HEK293 (cell line): ENCODE measurements around the gene TMEM19.
A peak's percentile ranks its signal among the peaks of the same experiment; 100 is the strongest.
"Not testable (repeated sequence)": the region's sequence is repeated elsewhere in the genome, so short reads cannot be mapped to it uniquely, and the experiment has no call there.

Experiments used
- CTCF ChIA-PET: fragments of 350-600 bp; formaldehyde crosslinking; extraction: SDS; loops from one replicate; lab custom pipeline; 2021; ENCODE audit warnings: antibody characterized with exemption; lab: Yijun Ruan, JAX
- POLR2A ChIA-PET: fragments of 300-600 bp; formaldehyde crosslinking; extraction: SDS; loops from one replicate; lab custom pipeline; 2020; ENCODE audit warnings: antibody characterized with exemption, inconsistent platforms; lab: Yijun Ruan, JAX
- H3K27ac ChIP-seq: fragments of 200-500 bp; sonication (Bioruptor generic); 2 replicates; pipeline ENCODE4 v1.5.1; 2014; ENCODE audit warnings: low read depth, low read length, control low read depth, inconsistent platforms; ENCODE audit errors: extremely low read depth
- H3K36me3 ChIP-seq, 2 experiments: fragments of 200-500 bp in 1 of 2; sonication (Bioruptor generic) in 1 of 2; 1 replicate in 1 of 2; 2 replicates in 1 of 2; pipeline ENCODE4 v1.5.1; 2014 to 2017; ENCODE audit warnings: inconsistent platforms in 2 of 2, low read length in 2 of 2; ENCODE audit not compliant: control insufficient read depth in 2 of 2, insufficient read depth in 1 of 2
- H3K4me1 ChIP-seq: fragments of 200-500 bp; sonication (Bioruptor generic); 2 replicates; pipeline ENCODE4 v1.5.1; 2014; ENCODE audit warnings: mild to moderate bottlenecking, low read length, inconsistent platforms; ENCODE audit not compliant: control insufficient read depth, insufficient read depth
- H3K4me3 ChIP-seq: 2 replicates; pipeline ENCODE4 v1.5.1; 2011; ENCODE audit warnings: low read depth, mild to moderate bottlenecking, control low read depth, low read length, moderate library complexity
- H3K9me3 ChIP-seq: fragments of 200-500 bp; sonication (Bioruptor generic); 2 replicates; pipeline ENCODE4 v1.5.1; 2014; ENCODE audit warnings: low read depth, low read length, inconsistent platforms; ENCODE audit not compliant: control insufficient read depth, insufficient read depth
- EGR2 ChIP-seq: fragments of 450-650 bp; formaldehyde crosslinking; IDR thresholded peaks from 2 replicates; pipeline ENCODE4 v1.5.1; 2016; ENCODE audit warnings: low read depth, missing biosample characterization, missing genetic modification characterization
- MYNN ChIP-seq: fragments of 450-650 bp; formaldehyde crosslinking; IDR thresholded peaks from 2 replicates; pipeline ENCODE4 v1.5.1; 2016; ENCODE audit warnings: missing biosample characterization, missing genetic modification characterization, borderline replicate concordance
- MZF1 ChIP-seq: fragments of 450-650 bp; formaldehyde crosslinking; IDR thresholded peaks from 2 replicates; pipeline ENCODE4 v1.5.1; 2017; ENCODE audit warnings: missing biosample characterization, missing genetic modification characterization, borderline replicate concordance
- REPIN1 ChIP-seq: fragments of 450-650 bp; formaldehyde crosslinking; IDR thresholded peaks from 2 replicates; pipeline ENCODE4 v1.5.1; 2017; ENCODE audit warnings: missing biosample characterization, missing genetic modification characterization, low read depth
- REST ChIP-seq: fragments of 450-650 bp; formaldehyde crosslinking; IDR thresholded peaks from 2 replicates; pipeline ENCODE4 v1.5.1; 2016; ENCODE audit warnings: missing biosample characterization, missing genetic modification characterization
- SETDB1 ChIP-seq: IDR thresholded peaks from one replicate; pipeline ENCODE4 v1.6.1; 2017; ENCODE audit warnings: mild to moderate bottlenecking, low read length, moderate library complexity, mixed read lengths; ENCODE audit not compliant: insufficient read length
- ZBTB10 ChIP-seq: fragments of 450-650 bp; formaldehyde crosslinking; IDR thresholded peaks from 2 replicates; pipeline ENCODE4 v1.5.1; 2016; ENCODE audit warnings: missing biosample characterization, missing genetic modification characterization
- ZFHX2 ChIP-seq: fragments of 450-650 bp; formaldehyde crosslinking; conservative IDR thresholded peaks from 2 replicates; pipeline ENCODE4 v1.5.1; 2016; ENCODE audit warnings: missing biosample characterization, missing genetic modification characterization
- ZFP37 ChIP-seq: fragments of 450-650 bp; formaldehyde crosslinking; IDR thresholded peaks from 2 replicates; pipeline ENCODE4 v1.5.1; 2016; ENCODE audit warnings: missing biosample characterization, missing genetic modification characterization
- ZFP41 ChIP-seq: fragments of 450-650 bp; formaldehyde crosslinking; IDR thresholded peaks from 2 replicates; pipeline ENCODE4 v1.5.1; 2016; ENCODE audit warnings: missing biosample characterization, missing genetic modification characterization, borderline replicate concordance
- ZFP69B ChIP-seq: fragments of 450-650 bp; formaldehyde crosslinking; IDR thresholded peaks from 2 replicates; pipeline ENCODE4 v1.5.1; 2016; ENCODE audit warnings: missing biosample characterization, missing genetic modification characterization
- ZIC2 ChIP-seq: fragments of 450-650 bp; formaldehyde crosslinking; IDR thresholded peaks from 2 replicates; pipeline ENCODE4 v1.5.1; 2016; ENCODE audit warnings: missing biosample characterization, missing genetic modification characterization
- ZNF121 ChIP-seq: fragments of 450-650 bp; formaldehyde crosslinking; IDR thresholded peaks from 2 replicates; pipeline ENCODE4 v1.5.1; 2016; ENCODE audit warnings: missing biosample characterization, missing genetic modification characterization
- ZNF132 ChIP-seq: fragments of 450-650 bp; formaldehyde crosslinking; IDR thresholded peaks from 2 replicates; pipeline ENCODE4 v1.5.1; 2017; ENCODE audit warnings: missing biosample characterization, missing genetic modification characterization, borderline replicate concordance
- ZNF19 ChIP-seq: fragments of 450-650 bp; formaldehyde crosslinking; IDR thresholded peaks from 2 replicates; pipeline ENCODE4; 2016; ENCODE audit warnings: missing biosample characterization, missing genetic modification characterization, low read depth
- ZNF423 ChIP-seq: fragments of 450-650 bp; formaldehyde crosslinking; IDR thresholded peaks from 2 replicates; pipeline ENCODE4 v1.5.1; 2016; ENCODE audit warnings: missing biosample characterization, missing genetic modification characterization
- ZNF530 ChIP-seq: fragments of 450-650 bp; formaldehyde crosslinking; IDR thresholded peaks from 2 replicates; pipeline ENCODE4 v1.5.1; 2016; ENCODE audit warnings: low read depth, missing biosample characterization, missing genetic modification characterization
- ZNF610 ChIP-seq: fragments of 450-650 bp; formaldehyde crosslinking; IDR thresholded peaks from 2 replicates; pipeline ENCODE4 v1.5.1; 2016; ENCODE audit warnings: missing biosample characterization, missing genetic modification characterization, borderline replicate concordance
- ZNF623 ChIP-seq: fragments of 450-650 bp; formaldehyde crosslinking; IDR thresholded peaks from 2 replicates; pipeline ENCODE4 v1.5.1; 2016; ENCODE audit warnings: missing biosample characterization, missing genetic modification characterization
- TF ChIP-seq, protein P1 (sequence below): fragments of 450-650 bp; formaldehyde crosslinking; IDR thresholded peaks from 2 replicates; pipeline ENCODE4 v1.5.1; 2016; ENCODE audit warnings: missing biosample characterization, missing genetic modification characterization
- TF ChIP-seq, protein P2 (sequence below): fragments of 450-650 bp; formaldehyde crosslinking; IDR thresholded peaks from 2 replicates; pipeline ENCODE4 v1.5.1; 2017; ENCODE audit warnings: missing biosample characterization, missing genetic modification characterization

Gene TMEM19

GRCh38 chr12:71685312-71685906 lies 473 bp upstream of the TMEM19 start (continued):
- TF ChIP-seq REST (0 out of 2 replicates have a peak, but pooled peaks have one; percentile 23), ZBTB10 (0 out of 2 replicates have a peak, but pooled peaks have one; percentile 4)

DNA sequence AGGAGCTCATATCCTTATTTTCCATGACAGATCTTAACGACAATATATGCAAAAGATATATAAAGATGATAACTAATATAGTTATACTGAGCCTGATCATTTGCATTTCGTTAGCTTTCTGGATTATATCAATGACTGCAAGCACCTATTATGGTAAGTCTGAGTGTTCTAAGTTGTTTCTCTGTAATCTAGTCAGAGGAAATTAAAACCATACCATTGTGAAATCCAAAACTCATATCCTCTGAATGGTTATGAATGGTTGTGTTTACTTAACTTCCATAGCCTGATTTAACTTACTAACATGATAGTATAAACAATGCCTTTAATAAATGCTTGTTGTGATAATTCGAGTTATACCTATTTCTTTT lies 760 bp downstream of the TMEM19 start:
- CTCF ChIA-PET, result interaction anchor here (1.0 to 4.1 kb wide), 5 partner anchors 9 to 159 kb away, joined by 3 to 17 read pairs (median 5); no protein-coding TSS in a partner anchor
- no peak for TF ChIP-seq ZNF19 (tag by site-specific recombination)
- no peak for TF ChIP-seq ZFHX2
- no peak for TF ChIP-seq ZNF610 (tag by site-specific recombination)
- TF ChIP-seq MZF1 (tag by site-specific recombination), result no peak
- no peak for TF ChIP-seq SETDB1
- TF ChIP-seq ZNF623, result no peak
- TF ChIP-seq ZNF132 (tag by site-specific recombination), result no peak
- no peak for TF ChIP-seq ZNF423 (tag by site-specific recombination)
- TF ChIP-seq ZFP41 (tag by site-specific recombination), result no peak
- TF ChIP-seq ZIC2 (tag by site-specific recombination), result no peak
- no peak for TF ChIP-seq ZNF530
- TF ChIP-seq, protein P1, sequence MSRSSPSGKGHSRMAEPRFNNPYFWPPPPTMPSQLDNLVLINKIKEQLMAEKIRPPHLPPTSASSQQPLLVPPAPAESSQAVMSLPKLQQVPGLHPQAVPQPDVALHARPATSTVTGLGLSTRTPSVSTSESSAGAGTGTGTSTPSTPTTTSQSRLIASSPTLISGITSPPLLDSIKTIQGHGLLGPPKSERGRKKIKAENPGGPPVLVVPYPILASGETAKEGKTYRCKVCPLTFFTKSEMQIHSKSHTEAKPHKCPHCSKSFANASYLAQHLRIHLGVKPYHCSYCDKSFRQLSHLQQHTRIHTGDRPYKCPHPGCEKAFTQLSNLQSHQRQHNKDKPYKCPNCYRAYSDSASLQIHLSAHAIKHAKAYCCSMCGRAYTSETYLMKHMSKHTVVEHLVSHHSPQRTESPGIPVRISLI (tag by site-specific recombination), result no peak
- no peak for TF ChIP-seq ZFP69B (tag by site-specific recombination)
- TF ChIP-seq, protein P2, sequence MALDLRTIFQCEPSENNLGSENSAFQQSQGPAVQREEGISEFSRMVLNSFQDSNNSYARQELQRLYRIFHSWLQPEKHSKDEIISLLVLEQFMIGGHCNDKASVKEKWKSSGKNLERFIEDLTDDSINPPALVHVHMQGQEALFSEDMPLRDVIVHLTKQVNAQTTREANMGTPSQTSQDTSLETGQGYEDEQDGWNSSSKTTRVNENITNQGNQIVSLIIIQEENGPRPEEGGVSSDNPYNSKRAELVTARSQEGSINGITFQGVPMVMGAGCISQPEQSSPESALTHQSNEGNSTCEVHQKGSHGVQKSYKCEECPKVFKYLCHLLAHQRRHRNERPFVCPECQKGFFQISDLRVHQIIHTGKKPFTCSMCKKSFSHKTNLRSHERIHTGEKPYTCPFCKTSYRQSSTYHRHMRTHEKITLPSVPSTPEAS (tag by site-specific recombination), result no peak
- no peak for TF ChIP-seq REPIN1 (tag by site-specific recombination)
- no peak for TF ChIP-seq MYNN (tag by site-specific recombination)
- no peak for TF ChIP-seq ZNF121
- no peak for TF ChIP-seq EGR2 (tag by site-specific recombination)
- no peak for TF ChIP-seq ZFP37 (tag by site-specific recombination)
- Histone ChIP-seq H3K4me3 (peak overlapping the region; percentile 97), H3K27ac (peak overlapping the region; percentile 83; the same call in 1 of the 2 replicates), H3K36me3 (peaks cover 2 to 5% of the 10 kb centered on the region in 2 experiments; a peak in 2 of 3 replicates), H3K9me3 (no peaks in the 10 kb centered on the region), H3K4me1 (0 out of 2 replicates have a peak, but pooled peaks cover 3% of the 10 kb centered on the region)
- POLR2A ChIA-PET, result interaction anchor here (1.3 to 5.1 kb wide), 10 partner anchors 9 to 68 kb away, joined by 4 to 90 read pairs (median 8); partner anchors contain the start of genes RAB21, THAP2 and ZFC3H1

DNA sequence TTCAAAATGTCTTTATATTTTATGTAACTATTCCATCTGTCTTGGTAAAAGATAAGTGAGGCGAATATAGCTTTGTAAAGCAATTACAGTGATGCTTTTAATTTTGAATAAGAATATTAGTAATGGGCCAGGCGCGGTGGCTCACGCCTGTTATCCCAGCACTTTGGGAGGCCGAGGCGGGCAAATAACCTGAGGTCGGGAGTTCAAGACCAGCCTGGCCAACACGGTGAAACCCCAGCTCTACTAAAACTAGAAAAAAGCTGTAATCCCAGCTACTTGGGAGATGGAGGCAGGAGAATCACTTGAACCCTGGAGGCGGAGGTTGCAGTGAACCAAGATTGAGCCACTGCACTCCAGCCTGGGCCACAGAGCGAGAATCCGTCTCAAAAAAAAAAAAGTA lies 1.3 kb downstream of the TMEM19 start:
- H3K4me3 ChIP-seq, result peak overlapping the region; percentile 97
- H3K9me3 ChIP-seq, H3K4me1 ChIP-seq, H3K36me3 ChIP-seq, H3K27ac ChIP-seq: not testable (repeated sequence)
- CTCF ChIA-PET, result interaction anchor here (1.1 to 4.1 kb wide), 3 partner anchors 50 to 159 kb away, joined by 3 to 17 read pairs (median 4); no protein-coding TSS in a partner anchor
- POLR2A ChIA-PET, result interaction anchor here (5.1 kb wide), 1 partner anchor 24 kb away, joined by 90 read pairs; the partner anchor contains the start of genes THAP2 and ZFC3H1
